ENCODE results near the gene MAP3K6.
A peak's percentile ranks its signal among the peaks of the same experiment; 100 is the strongest.

The MAP3K6 gene

DNA sequence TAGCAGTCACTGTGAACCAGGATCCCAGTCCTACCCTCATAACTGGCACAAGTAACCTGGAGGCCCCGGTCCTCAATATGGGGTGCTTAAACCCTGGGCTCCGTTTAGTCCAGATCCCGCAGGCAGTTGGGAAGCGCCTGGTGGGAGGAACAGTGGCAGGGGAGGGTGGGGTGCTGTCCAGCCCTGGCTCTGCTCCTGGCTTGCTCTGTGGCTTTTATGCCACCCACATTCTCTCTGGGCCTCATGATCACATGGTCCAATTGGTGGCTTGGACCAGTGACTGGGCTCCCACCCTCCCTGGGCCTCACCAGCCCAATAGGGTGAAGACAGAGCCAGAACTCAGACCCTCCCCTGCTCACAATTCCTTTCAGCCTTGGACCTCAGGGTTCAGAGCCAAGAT lies 13.5 kb upstream of the MAP3K6 start:
- no peak overlapping the region for H3K4me3 ChIP-seq (ENCODE audit: low read depth, low read length)
- TF ChIP-seq CTCF (conservative IDR thresholded peaks at IDR 0.05; ENCODE audit: low read depth, low read length), result no peak
- DNase-seq (ENCODE audit: low read depth), result no peak

GRCh38 chr1:27379564-27380122 lies 12.9 kb upstream of the MAP3K6 start:
- no peak for TF ChIP-seq CTCF (conservative IDR thresholded peaks at IDR 0.05; ENCODE audit: low read depth, low read length)
- DNase-seq (ENCODE audit: low read depth), result no peak
- no peak overlapping the region for H3K4me3 ChIP-seq (ENCODE audit: low read depth, low read length)

GRCh38 chr1:27377760-27378495 lies 11.2 kb upstream of the MAP3K6 start:
- no peak for DNase-seq (ENCODE audit: low read depth)
- H3K4me3 ChIP-seq (ENCODE audit: low read depth, low read length), result no peak overlapping the region
- no peak for TF ChIP-seq CTCF (conservative IDR thresholded peaks at IDR 0.05; ENCODE audit: low read depth, low read length)

- DNase-seq (ENCODE audit: low read depth), result no peak
- H3K4me3 ChIP-seq (ENCODE audit: low read depth, low read length), result no peak within 1 kb of the TSS
- no peak for TF ChIP-seq CTCF (conservative IDR thresholded peaks at IDR 0.05; ENCODE audit: low read depth, low read length)
These were observed 7.8 kb upstream of the MAP3K6 start, which contains the start of gene FCN3 for GRCh38 chr1:27374362-27375086. Gene FCN3 (minus strand): TSS chr1:27374824. CDS start chr1:27374818, 6 bp downstream.

DNA sequence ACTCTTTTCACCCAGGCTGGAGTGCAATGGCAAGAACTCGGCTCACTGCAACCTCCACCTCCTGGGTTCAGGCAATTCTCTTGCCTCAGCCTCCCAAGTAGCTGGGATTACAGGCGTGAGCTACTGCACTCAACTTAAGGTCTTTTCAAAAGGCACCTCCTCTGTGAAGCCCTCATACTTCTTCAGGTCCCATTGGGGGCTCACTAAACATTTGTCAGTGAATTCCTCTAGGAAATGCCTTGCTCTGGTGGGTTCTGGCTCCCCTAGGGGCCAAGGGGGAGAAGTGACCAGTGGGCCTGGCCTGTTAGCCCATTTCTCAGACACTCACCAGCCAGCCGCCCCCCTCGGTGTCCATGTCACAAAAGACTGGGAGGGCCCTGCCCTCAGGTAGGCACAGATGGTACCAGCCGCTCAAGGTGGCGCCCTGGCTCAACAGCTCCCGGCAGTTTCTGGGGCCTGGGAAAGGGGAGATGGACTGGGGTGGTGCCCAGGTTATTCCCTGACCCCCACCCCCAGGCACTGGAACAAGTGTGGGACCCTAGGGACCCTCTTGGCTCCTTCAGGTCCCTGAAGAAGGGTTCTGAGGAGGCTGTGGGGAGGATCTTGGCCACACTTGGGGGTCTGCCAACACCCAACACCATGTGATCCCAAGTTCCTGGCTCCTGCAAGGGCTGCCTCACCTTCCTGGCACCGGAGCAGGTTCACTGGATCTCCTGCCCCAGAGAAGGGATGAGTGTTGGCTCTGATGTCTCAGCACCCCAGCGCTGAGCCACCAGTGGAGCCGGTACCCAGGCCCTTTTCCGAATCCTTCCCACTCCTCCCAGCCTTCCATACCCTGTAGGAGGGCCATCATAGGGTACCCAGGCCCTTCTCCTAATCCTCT lies 6.3 kb upstream of the MAP3K6 start:
- peak; percentile 47 for TF ChIP-seq CTCF (conservative IDR thresholded peaks at IDR 0.05; ENCODE audit: low read depth, low read length)
- no peak for DNase-seq (ENCODE audit: low read depth)
- H3K4me3 ChIP-seq (ENCODE audit: low read depth, low read length), result no peak overlapping the region

- H3K4me3 ChIP-seq (ENCODE audit: low read depth, low read length), result no peak overlapping the region
- no peak for DNase-seq (ENCODE audit: low read depth)
- no peak for TF ChIP-seq CTCF (conservative IDR thresholded peaks at IDR 0.05; ENCODE audit: low read depth, low read length)
These were observed 5.5 kb upstream of the MAP3K6 start for GRCh38 chr1:27372022-27372807.

All from choroid plexus epithelial cell (primary cell).